ENCODE measurements around the gene SPATA2. TPM values are rescaled to one million over a fixed set of nuclear protein-coding genes. Genes with fewer than 3 reads are reported as not detected.
A peak's percentile ranks its signal among the peaks of the same experiment; 100 is the strongest.
"Not testable (repeated sequence)": the region's sequence is repeated elsewhere in the genome, so short reads cannot be mapped to it uniquely, and the experiment has no call there.

The SPATA2 gene
- total and polyA plus RNA-seq, 4 donors = 1.2 to 3.4 (median 1.4) TPM

GRCh38 chr20:49896204-49896603 is 19.1 kb downstream of the SPATA2 start:
- Histone ChIP-seq H3K27ac (ENCODE audit: low read depth in 1 of 2, low read length in 2 of 2) (peak overlapping the region; percentile 57 to 70), H3K4me1 (ENCODE audit: control insufficient read depth in 4 of 4, insufficient read depth in 4 of 4, low read length in 3 of 4) (peaks cover 19 to 63% (median 47%) of the 10 kb centered on the region in 4 donors)

GRCh38 chr20:49895474-49896093 is 19.7 kb downstream of the SPATA2 start:
- H3K36me3 ChIP-seq (ENCODE audit: control insufficient read depth in 4 of 4, insufficient read depth in 3 of 4, low read depth in 1 of 4, low read length in 3 of 4); H3K4me3 ChIP-seq (ENCODE audit: low read depth in 1 of 3, low read length in 3 of 3); DNase-seq (ENCODE audit: low spot score); H3K9ac ChIP-seq (ENCODE audit: low read depth in 1 of 2, low read length in 2 of 2); H3K27me3 ChIP-seq (ENCODE audit: control insufficient read depth in 4 of 4, insufficient read depth in 4 of 4, low read length in 3 of 4); H3K9me3 ChIP-seq (ENCODE audit: control insufficient read depth in 4 of 4, low read length in 3 of 4): not testable (repeated sequence)
- peak overlapping the region; percentile 57 to 61 for H3K27ac ChIP-seq (ENCODE audit: low read depth in 1 of 2, low read length in 2 of 2)
- peaks cover 20 to 65% (median 48%) of the 10 kb centered on the region in 4 donors for H3K4me1 ChIP-seq (ENCODE audit: control insufficient read depth in 4 of 4, insufficient read depth in 4 of 4, low read length in 3 of 4)
- 67% methylated on average over 7 of the region's 7 CpGs for WGBS

More at GRCh38 chr20:49896204-49896603, 19.1 kb downstream of the SPATA2 start:
- no peak for DNase-seq (ENCODE audit: low spot score)
- TF ChIP-seq FOXA1 (IDR thresholded peaks at IDR 0.05) (peak; percentile 52), SP1 (IDR thresholded peaks at IDR 0.05) (peak; percentile 63), HNF4A (conservative IDR thresholded peaks at IDR 0.05) (peak; percentile 79 to 80), NR2F2 (IDR thresholded peaks at IDR 0.05) (no peak), YY1 (IDR thresholded peaks at IDR 0.05) (peak; percentile 89), ZBTB33 (IDR thresholded peaks at IDR 0.05) (peak; percentile 69), REST (IDR thresholded peaks at IDR 0.05) (peak; percentile 53), FOXA2 (IDR thresholded peaks at IDR 0.05) (peak; percentile 66), JUND (IDR thresholded peaks at IDR 0.05) (peak; percentile 46 to 61), MAX (IDR thresholded peaks at IDR 0.05) (peak; percentile 80), TAF1 (conservative IDR thresholded peaks at IDR 0.05) (no peak), EGR1 (IDR thresholded peaks at IDR 0.05; ENCODE audit: low read depth in 2 of 2) (peak in 1 of 2 donors; percentile 47), HNF4G (IDR thresholded peaks at IDR 0.05) (peak; percentile 35), RXRA (IDR thresholded peaks at IDR 0.05) (peak; percentile 69 to 87), RAD21 (IDR thresholded peaks at IDR 0.05) (peak; percentile 20 to 49), CTCF (IDR thresholded peaks at IDR 0.05; ENCODE audit: low read depth, low read length, missing input control) (no peak), ATF3 (IDR thresholded peaks at IDR 0.05) (no peak), GABPA (IDR thresholded peaks at IDR 0.05 in 1 of 2, conservative IDR thresholded peaks at IDR 0.05 in 1 of 2) (peak in 1 of 2 donors; percentile 67)
- WGBS = 28% methylated on average over 6 of the region's 6 CpGs
- Histone ChIP-seq H3K9me3 (ENCODE audit: control insufficient read depth in 4 of 4, low read length in 3 of 4) (no peaks in the 10 kb centered on the region), H3K4me3 (ENCODE audit: low read depth in 1 of 3, low read length in 3 of 3) (no peak overlapping the region), H3K27me3 (ENCODE audit: control insufficient read depth in 4 of 4, insufficient read depth in 4 of 4, low read length in 3 of 4) (no peaks in the 10 kb centered on the region), H3K9ac (ENCODE audit: low read depth in 1 of 2, low read length in 2 of 2) (peak overlapping the region in 1 of 2 donors; percentile 42), H3K36me3 (ENCODE audit: control insufficient read depth in 4 of 4, insufficient read depth in 3 of 4, low read depth in 1 of 4, low read length in 3 of 4) (no peaks in the 10 kb centered on the region)
